Fibroblast of mammary gland (primary cell): ENCODE measurements around the gene CHP2.
"Not testable (repeated sequence)": the region's sequence is repeated elsewhere in the genome, so short reads cannot be mapped to it uniquely, and the experiment has no call there.

ENCODE experiments used
- DNase-seq: peaks from one replicate; pipeline ENCODE4 v3.0.0-alpha.2; 2010; ENCODE audit warnings: low read depth
- H3K4me3 ChIP-seq: 2 replicates; pipeline ENCODE4 v1.5.1; 2011; ENCODE audit warnings: low read depth, mild to moderate bottlenecking, low read length, moderate library complexity; ENCODE audit not compliant: control insufficient read depth
- TF ChIP-seq, protein P1 (sequence below): conservative IDR thresholded peaks from 2 replicates; pipeline ENCODE4 v1.5.1; 2011; ENCODE audit warnings: low read depth, low read length, inconsistent platforms; ENCODE audit not compliant: control insufficient read depth, insufficient read depth

The CHP2 gene

DNA sequence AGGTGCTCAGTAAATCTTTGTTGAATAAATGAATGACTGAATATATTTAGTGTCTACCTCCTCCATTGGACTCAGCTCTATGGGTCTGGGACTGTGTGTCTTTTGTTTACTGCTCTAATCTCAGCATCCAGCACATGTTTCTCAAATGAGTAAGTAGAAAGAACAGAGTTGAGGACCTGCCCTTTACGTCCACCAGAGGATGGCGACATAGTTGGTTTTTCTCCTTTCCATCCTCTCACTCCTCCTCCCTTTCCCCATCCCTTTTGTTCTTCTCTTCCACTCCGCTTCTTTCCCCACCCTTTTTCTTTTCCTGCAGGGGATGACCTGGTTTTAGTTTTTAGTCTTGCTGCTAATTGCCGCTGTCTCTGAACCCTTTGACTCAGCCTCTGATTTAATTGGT lies 12.1 kb upstream of the CHP2 start:
- TF ChIP-seq, protein P1, sequence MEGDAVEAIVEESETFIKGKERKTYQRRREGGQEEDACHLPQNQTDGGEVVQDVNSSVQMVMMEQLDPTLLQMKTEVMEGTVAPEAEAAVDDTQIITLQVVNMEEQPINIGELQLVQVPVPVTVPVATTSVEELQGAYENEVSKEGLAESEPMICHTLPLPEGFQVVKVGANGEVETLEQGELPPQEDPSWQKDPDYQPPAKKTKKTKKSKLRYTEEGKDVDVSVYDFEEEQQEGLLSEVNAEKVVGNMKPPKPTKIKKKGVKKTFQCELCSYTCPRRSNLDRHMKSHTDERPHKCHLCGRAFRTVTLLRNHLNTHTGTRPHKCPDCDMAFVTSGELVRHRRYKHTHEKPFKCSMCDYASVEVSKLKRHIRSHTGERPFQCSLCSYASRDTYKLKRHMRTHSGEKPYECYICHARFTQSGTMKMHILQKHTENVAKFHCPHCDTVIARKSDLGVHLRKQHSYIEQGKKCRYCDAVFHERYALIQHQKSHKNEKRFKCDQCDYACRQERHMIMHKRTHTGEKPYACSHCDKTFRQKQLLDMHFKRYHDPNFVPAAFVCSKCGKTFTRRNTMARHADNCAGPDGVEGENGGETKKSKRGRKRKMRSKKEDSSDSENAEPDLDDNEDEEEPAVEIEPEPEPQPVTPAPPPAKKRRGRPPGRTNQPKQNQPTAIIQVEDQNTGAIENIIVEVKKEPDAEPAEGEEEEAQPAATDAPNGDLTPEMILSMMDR, result no peak
- DNase-seq, result no peak
- no peak overlapping the region for H3K4me3 ChIP-seq

DNA sequence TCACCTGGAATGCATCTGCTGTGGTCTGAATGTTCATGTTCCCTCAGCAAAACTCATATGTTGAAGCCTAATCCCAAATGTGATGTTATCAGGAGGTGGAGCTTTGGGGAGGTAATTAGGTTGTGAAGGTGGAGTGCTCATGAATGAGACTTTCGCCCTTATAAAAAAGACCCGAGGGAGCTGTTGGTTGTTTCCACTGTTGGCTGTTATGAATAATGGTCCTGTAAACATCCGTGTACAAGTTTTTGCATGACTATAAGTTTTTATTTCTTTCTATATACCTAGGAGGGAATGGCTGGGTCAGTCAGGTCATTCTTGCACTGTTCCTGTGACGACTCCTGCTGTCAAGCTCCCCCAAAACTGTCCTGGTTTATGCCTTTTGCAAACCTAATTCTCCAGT lies 9.6 kb upstream of the CHP2 start:
- DNase-seq, result no peak
- TF ChIP-seq, protein P1, result no peak
- no peak overlapping the region for H3K4me3 ChIP-seq

DNA sequence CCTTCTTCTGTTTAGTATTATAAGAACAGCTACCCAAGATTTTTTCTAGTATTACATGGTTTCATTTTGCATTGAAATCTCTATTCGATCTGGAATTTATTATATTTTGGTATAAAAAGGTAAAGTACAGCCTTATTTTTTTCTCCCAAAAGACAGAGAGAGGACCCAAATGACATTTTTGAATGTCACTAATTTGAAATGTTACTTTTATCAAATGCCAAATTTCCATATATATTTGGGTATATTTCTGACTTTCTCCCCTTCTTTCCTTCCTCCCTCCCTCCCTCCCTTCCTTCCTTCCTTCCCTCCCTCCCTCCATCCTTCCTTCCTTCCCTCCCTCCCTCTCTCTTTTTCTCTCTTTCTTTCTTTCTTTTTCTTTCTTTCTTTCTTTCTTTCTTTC lies 6.2 kb upstream of the CHP2 start:
- H3K4me3 ChIP-seq, result no peak overlapping the region
- TF ChIP-seq, protein P1, result no peak
- no peak for DNase-seq

DNA sequence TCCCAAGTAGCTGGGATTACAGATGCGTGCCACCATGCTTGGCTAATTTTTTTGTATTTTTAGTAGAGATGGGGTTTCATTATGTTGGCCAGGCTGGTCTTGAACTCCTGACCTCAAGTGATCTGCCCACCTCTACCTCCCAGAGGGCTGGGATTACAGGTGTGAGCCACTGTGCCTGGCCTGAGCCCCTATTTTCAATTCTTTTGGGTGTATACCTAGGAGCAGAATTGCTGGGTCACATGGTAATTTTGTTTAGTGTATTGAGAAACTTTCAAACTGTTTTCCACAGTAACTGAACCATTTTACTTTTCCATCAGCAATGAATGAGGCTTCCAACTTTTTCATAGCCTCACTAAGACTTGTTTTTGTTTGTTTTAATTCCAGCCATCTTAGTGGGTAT lies 3.8 kb upstream of the CHP2 start:
- not testable (repeated sequence) for DNase-seq, H3K4me3 ChIP-seq

DNA sequence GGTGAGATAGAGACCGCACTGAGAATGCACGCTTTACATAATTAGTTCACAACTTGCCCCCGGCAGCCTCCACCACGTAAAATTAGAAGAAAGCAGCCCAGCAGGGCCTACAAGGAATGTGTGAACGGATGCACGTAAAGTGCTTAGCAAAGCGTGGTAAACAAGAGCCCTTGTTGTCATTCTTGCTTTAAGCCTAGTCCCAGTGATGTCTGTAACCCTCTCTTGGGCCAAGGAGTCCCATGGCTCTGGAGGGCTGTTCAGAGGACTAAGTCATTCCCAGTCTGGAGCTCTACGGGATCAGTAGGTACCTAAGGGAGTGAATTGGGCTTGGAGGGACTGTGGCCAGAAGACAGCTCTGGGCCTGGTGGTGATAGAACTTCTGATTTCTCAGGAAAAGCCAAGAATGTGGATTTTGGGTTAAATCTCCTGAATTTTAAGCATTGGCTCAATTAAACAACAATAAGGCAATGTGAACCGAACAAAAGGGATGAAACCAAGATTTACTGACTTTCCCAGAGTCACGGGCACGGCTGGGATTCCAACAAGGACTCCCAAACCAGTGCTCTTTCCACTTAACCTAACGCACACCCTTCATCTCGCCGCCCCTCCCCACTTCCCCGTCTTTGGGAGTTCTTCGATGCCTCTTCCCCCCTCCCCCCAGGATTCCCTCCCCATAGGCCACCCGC lies 775 bp upstream of the CHP2 start:
- TF ChIP-seq, protein P1, result no peak
- no peak for DNase-seq
- H3K4me3 ChIP-seq, result no peak overlapping the region

DNA sequence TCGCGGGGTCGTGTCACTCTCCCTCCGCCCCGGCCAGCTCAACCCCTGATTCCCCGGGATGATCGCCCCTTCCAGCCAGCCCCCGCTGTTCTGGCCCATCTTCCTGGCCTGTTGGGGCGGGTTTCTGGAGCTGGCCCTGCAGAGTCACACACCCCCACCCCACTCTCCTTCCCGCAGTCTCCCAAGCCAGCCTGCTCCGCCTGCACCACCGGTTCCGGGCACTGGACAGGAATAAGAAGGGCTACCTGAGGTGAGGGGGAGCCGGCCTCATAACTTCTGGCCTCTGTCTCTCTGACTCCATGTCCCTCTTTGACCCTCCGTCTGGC lies 621 bp downstream of the CHP2 start:
- TF ChIP-seq, protein P1, result no peak
- no peak for DNase-seq
- H3K4me3 ChIP-seq, result no peak overlapping the region

DNA sequence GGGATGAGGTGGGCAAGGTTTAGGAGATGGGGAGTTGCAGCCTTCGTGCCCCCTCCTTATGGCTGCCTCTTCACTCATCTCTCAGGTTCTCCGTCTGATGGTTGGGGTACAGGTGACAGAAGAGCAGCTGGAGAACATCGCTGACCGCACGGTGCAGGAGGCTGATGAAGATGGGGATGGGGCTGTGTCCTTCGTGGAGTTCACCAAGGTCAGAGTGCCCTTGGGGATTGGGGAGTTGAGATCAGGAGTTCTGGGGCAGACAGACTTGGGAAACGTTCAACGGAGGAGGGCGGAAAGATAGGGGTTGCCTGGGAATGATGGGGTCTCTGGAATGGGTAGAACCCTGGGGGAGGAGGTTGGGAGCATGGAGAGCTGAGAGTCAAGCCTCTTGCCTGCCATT lies 2.3 kb downstream of the CHP2 start:
- H3K4me3 ChIP-seq, result no peak overlapping the region
- TF ChIP-seq, protein P1, result no peak
- no peak for DNase-seq
